ENCODE results near the gene CTIF.

Gene CTIF

DNA sequence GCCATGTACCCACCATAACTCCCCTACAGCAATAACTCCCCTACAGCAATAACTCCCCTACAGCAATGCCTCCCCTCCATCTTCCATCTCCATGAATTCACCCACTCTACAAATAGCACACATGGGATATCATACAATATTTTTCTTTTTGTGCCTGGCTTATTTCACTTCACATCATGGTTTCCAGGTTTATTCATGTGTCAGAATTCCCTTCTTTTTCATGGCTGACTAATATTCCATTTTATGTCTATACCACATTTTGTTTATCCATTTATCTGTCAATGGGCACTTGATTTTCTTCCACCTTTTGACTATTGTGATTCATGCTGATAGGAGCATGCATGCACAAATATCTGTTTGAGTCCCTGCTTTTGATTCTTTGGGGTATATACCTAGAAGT lies 233.6 kb downstream of the CTIF start:
- Histone ChIP-seq H3K4me3 (ENCODE audit: insufficient read depth, low read depth, low read length, poor library complexity, severe bottlenecking) (no peak overlapping the region), H3K4me1 (ENCODE audit: control insufficient read depth, insufficient read depth, low read length, poor library complexity, severe bottlenecking) (peaks cover 8% of the 10 kb centered on the region), H3K27me3 (replicated peaks; ENCODE audit: control insufficient read depth, insufficient read depth, low read length, poor library complexity, severe bottlenecking) (no peaks in the 10 kb centered on the region), H3K9me3 (ENCODE audit: control insufficient read depth, low read length) (no peaks in the 10 kb centered on the region), H3K36me3 (ENCODE audit: control insufficient read depth, insufficient read depth, low read length) (no peaks in the 10 kb centered on the region), H3K27ac (ENCODE audit: insufficient read depth, low read length, poor library complexity, severe bottlenecking) (no peak overlapping the region)
- DNase-seq = no peak

DNA sequence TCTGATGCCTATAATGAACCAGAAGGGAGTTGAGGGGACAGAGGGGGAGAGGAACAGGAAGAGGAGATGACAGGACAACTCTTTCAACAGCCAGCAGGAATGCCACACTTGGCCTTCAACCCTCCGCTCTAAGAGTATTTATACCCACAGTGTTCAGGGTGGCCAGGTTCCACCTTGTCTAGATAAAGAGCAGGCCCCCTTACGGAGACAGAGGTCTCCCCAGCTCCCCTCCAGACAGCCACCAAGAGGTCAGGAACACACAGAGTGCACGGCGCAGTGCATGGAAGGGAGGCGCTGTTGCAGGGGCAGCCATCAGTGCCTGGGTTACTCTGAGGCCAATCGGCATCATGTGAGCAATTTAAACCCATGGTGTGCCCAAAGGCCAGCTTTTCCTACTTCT lies 235.0 kb downstream of the CTIF start:
- Histone ChIP-seq H3K4me1 (ENCODE audit: control insufficient read depth, insufficient read depth, low read length, poor library complexity, severe bottlenecking) (peaks cover 11% of the 10 kb centered on the region), H3K27me3 (replicated peaks; ENCODE audit: control insufficient read depth, insufficient read depth, low read length, poor library complexity, severe bottlenecking) (no peaks in the 10 kb centered on the region), H3K4me3 (ENCODE audit: insufficient read depth, low read depth, low read length, poor library complexity, severe bottlenecking) (no peak overlapping the region), H3K9me3 (ENCODE audit: control insufficient read depth, low read length) (no peaks in the 10 kb centered on the region), H3K36me3 (ENCODE audit: control insufficient read depth, insufficient read depth, low read length) (no peaks in the 10 kb centered on the region), H3K27ac (ENCODE audit: insufficient read depth, low read length, poor library complexity, severe bottlenecking) (no peak overlapping the region)
- DNase-seq = no peak

DNA sequence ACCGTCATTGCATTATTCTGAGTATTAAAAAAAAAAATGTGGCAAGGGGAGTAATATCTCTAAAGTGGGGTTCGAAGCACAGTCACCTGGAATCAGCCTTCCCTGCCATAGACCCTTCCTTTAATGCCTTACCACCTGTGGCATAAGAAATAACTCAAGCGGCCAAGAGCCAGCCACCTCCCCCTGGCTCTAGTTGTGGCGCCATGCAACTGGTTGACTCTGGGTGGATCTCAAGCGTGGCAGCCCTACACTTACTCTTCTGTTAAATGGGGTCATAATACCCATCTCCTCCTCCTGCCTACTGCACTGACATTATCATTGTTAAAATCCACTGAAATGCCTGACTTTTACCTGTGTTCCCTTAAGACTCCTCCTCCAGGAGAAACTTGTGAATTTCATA lies 236.1 kb downstream of the CTIF start:
- H3K9me3 ChIP-seq (ENCODE audit: control insufficient read depth, low read length) = no peaks in the 10 kb centered on the region
- H3K4me3 ChIP-seq (ENCODE audit: insufficient read depth, low read depth, low read length, poor library complexity, severe bottlenecking) = no peak overlapping the region
- H3K27me3 ChIP-seq (replicated peaks; ENCODE audit: control insufficient read depth, insufficient read depth, low read length, poor library complexity, severe bottlenecking) = no peaks in the 10 kb centered on the region
- H3K36me3 ChIP-seq (ENCODE audit: control insufficient read depth, insufficient read depth, low read length) = no peaks in the 10 kb centered on the region
- no peak for DNase-seq
- no peak overlapping the region for H3K27ac ChIP-seq (ENCODE audit: insufficient read depth, low read length, poor library complexity, severe bottlenecking)
- peaks cover 11% of the 10 kb centered on the region for H3K4me1 ChIP-seq (ENCODE audit: control insufficient read depth, insufficient read depth, low read length, poor library complexity, severe bottlenecking)

GRCh38 chr18:48775372-48776155 lies 236.7 kb downstream of the CTIF start:
- no peaks in the 10 kb centered on the region for H3K9me3 ChIP-seq (ENCODE audit: control insufficient read depth, low read length)
- no peaks in the 10 kb centered on the region for H3K27me3 ChIP-seq (replicated peaks; ENCODE audit: control insufficient read depth, insufficient read depth, low read length, poor library complexity, severe bottlenecking)
- no peak overlapping the region for H3K4me3 ChIP-seq (ENCODE audit: insufficient read depth, low read depth, low read length, poor library complexity, severe bottlenecking)
- H3K4me1 ChIP-seq (ENCODE audit: control insufficient read depth, insufficient read depth, low read length, poor library complexity, severe bottlenecking) = peaks cover 11% of the 10 kb centered on the region
- no peak for DNase-seq
- no peaks in the 10 kb centered on the region for H3K36me3 ChIP-seq (ENCODE audit: control insufficient read depth, insufficient read depth, low read length)
- no peak overlapping the region for H3K27ac ChIP-seq (ENCODE audit: insufficient read depth, low read length, poor library complexity, severe bottlenecking)

DNA sequence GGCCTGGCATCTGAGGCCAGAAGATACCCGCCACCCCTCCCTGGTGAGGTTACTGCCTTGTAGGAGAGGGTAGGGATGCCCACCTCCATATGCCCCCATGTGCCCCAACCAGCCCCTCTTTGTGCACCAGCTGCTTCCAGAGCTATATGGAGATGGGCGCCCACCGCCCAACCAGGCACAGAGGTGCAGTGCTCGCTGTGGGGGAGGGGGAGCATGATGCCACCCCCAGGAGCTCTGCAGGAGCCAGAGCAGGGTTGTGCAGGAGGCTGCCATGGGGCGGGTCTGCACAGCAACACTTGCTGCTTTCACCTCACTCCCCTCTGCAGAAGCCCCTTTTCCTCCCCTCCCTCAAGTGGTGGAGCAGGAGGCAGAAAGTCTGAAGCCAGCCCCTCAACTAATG lies 237.3 kb downstream of the CTIF start:
- H3K27me3 ChIP-seq (replicated peaks; ENCODE audit: control insufficient read depth, insufficient read depth, low read length, poor library complexity, severe bottlenecking) = no peaks in the 10 kb centered on the region
- DNase-seq = no peak
- no peak overlapping the region for H3K27ac ChIP-seq (ENCODE audit: insufficient read depth, low read length, poor library complexity, severe bottlenecking)
- no peak overlapping the region for H3K4me3 ChIP-seq (ENCODE audit: insufficient read depth, low read depth, low read length, poor library complexity, severe bottlenecking)
- H3K9me3 ChIP-seq (ENCODE audit: control insufficient read depth, low read length) = no peaks in the 10 kb centered on the region
- peaks cover 11% of the 10 kb centered on the region for H3K4me1 ChIP-seq (ENCODE audit: control insufficient read depth, insufficient read depth, low read length, poor library complexity, severe bottlenecking)
- H3K36me3 ChIP-seq (ENCODE audit: control insufficient read depth, insufficient read depth, low read length) = no peaks in the 10 kb centered on the region

DNA sequence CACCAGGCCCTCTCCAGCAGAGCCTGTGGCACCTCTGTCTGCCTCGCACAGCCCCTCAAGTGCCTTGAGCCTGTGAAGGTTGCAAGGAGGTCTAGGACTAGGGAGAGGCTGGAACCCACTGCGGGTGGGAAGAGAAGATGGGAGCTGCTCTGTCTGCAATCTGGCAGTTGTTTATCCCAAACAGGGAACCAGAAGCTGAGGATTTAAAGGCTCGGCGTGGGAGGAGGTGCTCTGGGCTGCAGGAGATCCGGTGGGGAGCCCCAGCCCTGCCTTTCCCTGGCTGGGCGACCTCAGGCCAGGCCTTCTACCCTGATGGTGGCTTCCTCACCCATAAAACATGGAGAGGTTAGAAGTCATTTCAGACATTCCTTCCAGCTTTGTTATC lies 237.8 kb downstream of the CTIF start:
- no peak for DNase-seq
- H3K4me1 ChIP-seq (ENCODE audit: control insufficient read depth, insufficient read depth, low read length, poor library complexity, severe bottlenecking) = peaks cover 11% of the 10 kb centered on the region
- H3K27me3 ChIP-seq (replicated peaks; ENCODE audit: control insufficient read depth, insufficient read depth, low read length, poor library complexity, severe bottlenecking) = no peaks in the 10 kb centered on the region
- H3K36me3 ChIP-seq (ENCODE audit: control insufficient read depth, insufficient read depth, low read length) = no peaks in the 10 kb centered on the region
- H3K27ac ChIP-seq (ENCODE audit: insufficient read depth, low read length, poor library complexity, severe bottlenecking) = no peak overlapping the region
- no peaks in the 10 kb centered on the region for H3K9me3 ChIP-seq (ENCODE audit: control insufficient read depth, low read length)
- H3K4me3 ChIP-seq (ENCODE audit: insufficient read depth, low read depth, low read length, poor library complexity, severe bottlenecking) = no peak overlapping the region

DNA sequence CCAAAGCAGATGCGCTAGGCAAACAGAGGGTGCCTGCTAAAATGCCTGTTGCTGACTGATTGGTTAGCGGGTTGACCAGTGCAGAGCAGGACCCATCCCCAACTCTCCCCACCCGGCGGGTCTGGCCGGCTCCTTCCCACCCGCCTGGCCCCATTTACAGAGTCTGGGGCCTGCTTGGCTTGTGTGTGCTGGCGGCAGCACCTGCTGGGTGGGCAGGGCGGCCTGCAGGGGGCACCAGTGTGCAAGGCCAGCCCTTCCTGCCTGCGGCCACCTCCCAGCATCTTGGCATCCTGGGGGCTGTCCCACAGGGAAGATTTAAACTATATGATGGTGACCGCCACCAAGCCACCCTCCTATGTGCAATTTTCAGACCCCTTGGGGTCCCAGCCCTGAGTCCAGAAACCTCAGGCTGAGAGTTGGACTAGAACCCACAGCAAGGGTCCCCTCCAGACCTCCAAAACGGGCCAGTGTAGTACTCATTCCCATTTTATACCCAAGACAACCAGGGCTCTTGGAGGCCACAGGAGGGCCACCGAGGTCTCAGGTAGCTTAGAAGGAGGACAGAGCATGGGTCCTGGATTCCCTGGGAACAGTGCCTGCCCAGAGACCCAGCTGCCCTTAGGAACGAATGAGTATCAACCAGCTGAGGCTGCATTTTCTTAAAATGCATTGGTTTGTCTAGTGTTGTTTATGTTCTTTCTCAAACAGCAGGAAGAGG lies 238.4 kb downstream of the CTIF start:
- no peak overlapping the region for H3K27ac ChIP-seq (ENCODE audit: insufficient read depth, low read length, poor library complexity, severe bottlenecking)
- no peaks in the 10 kb centered on the region for H3K9me3 ChIP-seq (ENCODE audit: control insufficient read depth, low read length)
- peaks cover 11% of the 10 kb centered on the region for H3K4me1 ChIP-seq (ENCODE audit: control insufficient read depth, insufficient read depth, low read length, poor library complexity, severe bottlenecking)
- peak; percentile 43 to 62 (median 54) for DNase-seq
- no peak overlapping the region for H3K4me3 ChIP-seq (ENCODE audit: insufficient read depth, low read depth, low read length, poor library complexity, severe bottlenecking)
- no peaks in the 10 kb centered on the region for H3K36me3 ChIP-seq (ENCODE audit: control insufficient read depth, insufficient read depth, low read length)
- no peaks in the 10 kb centered on the region for H3K27me3 ChIP-seq (replicated peaks; ENCODE audit: control insufficient read depth, insufficient read depth, low read length, poor library complexity, severe bottlenecking)

GRCh38 chr18:48777744-48778116 lies 238.9 kb downstream of the CTIF start:
- H3K27ac ChIP-seq (ENCODE audit: insufficient read depth, low read length, poor library complexity, severe bottlenecking) = no peak overlapping the region
- H3K27me3 ChIP-seq (replicated peaks; ENCODE audit: control insufficient read depth, insufficient read depth, low read length, poor library complexity, severe bottlenecking) = no peaks in the 10 kb centered on the region
- peaks cover 11% of the 10 kb centered on the region for H3K4me1 ChIP-seq (ENCODE audit: control insufficient read depth, insufficient read depth, low read length, poor library complexity, severe bottlenecking)
- H3K36me3 ChIP-seq (ENCODE audit: control insufficient read depth, insufficient read depth, low read length) = no peaks in the 10 kb centered on the region
- no peak for DNase-seq
- H3K4me3 ChIP-seq (ENCODE audit: insufficient read depth, low read depth, low read length, poor library complexity, severe bottlenecking) = no peak overlapping the region
- no peaks in the 10 kb centered on the region for H3K9me3 ChIP-seq (ENCODE audit: control insufficient read depth, low read length)

DNA sequence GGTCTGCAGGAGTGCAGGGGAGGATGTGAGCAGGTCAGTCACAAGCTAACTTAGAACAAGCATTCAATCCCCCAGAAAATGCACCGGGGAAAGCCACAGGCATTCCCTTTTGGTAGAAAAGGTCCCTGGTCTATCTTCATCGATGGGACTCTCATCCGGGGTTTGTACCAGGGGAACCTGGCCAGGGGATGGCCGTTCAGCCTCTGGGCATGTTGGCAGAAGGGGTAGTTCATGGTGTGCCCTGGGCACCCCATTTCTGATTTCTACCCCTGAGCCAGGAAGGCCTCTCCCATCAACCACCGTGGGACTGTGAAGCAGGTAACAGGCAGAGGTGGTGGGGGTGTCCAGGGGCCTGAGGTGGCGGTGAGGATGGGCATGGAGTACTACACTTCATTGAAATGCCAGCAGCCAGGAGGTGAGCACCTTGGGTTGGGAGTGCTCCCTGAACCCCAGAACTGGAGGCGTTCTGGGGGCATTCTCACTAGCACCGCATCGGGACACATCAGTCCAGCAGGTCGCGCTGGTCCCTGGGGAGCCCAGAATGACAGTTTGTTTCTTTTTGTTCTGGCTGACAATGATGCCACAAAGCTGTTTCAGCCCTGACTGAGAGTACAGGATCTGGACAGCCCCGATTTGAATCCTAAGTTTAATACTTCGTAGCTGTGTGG lies 239.6 kb downstream of the CTIF start:
- peaks cover 11% of the 10 kb centered on the region for H3K4me1 ChIP-seq (ENCODE audit: control insufficient read depth, insufficient read depth, low read length, poor library complexity, severe bottlenecking)
- no peak for DNase-seq
- no peak overlapping the region for H3K4me3 ChIP-seq (ENCODE audit: insufficient read depth, low read depth, low read length, poor library complexity, severe bottlenecking)

DNA sequence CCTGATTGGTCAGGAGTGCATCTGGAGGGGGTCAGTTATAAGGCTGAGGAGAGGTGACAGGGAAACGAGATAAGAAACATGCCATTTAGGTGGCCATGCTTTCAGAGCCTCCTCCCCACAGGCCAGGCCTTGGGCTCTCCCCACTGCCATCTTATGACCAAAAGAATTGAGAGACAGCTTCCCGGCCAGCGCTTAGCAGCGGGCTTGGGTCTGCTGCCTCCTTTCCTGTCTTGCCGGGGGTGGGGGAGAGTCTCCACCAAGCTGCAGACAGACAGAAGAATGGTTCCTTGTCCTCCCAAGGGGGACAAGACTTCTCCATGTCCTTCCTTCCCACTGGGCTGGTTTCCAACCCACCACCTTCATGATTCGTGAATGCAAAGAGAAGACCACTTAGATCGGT lies 240.6 kb downstream of the CTIF start:
- H3K27ac ChIP-seq (ENCODE audit: insufficient read depth, low read length, poor library complexity, severe bottlenecking) = no peak overlapping the region
- H3K36me3 ChIP-seq (ENCODE audit: control insufficient read depth, insufficient read depth, low read length) = no peaks in the 10 kb centered on the region
- no peaks in the 10 kb centered on the region for H3K9me3 ChIP-seq (ENCODE audit: control insufficient read depth, low read length)
- DNase-seq = no peak
- no peak overlapping the region for H3K4me3 ChIP-seq (ENCODE audit: insufficient read depth, low read depth, low read length, poor library complexity, severe bottlenecking)
- H3K4me1 ChIP-seq (ENCODE audit: control insufficient read depth, insufficient read depth, low read length, poor library complexity, severe bottlenecking) = peaks cover 11% of the 10 kb centered on the region
- H3K27me3 ChIP-seq (replicated peaks; ENCODE audit: control insufficient read depth, insufficient read depth, low read length, poor library complexity, severe bottlenecking) = no peaks in the 10 kb centered on the region

More for the DNA sequence above, 239.6 kb downstream of the CTIF start:
- no peaks in the 10 kb centered on the region for H3K9me3 ChIP-seq (ENCODE audit: control insufficient read depth, low read length)
- no peaks in the 10 kb centered on the region for H3K36me3 ChIP-seq (ENCODE audit: control insufficient read depth, insufficient read depth, low read length)
- H3K27me3 ChIP-seq (replicated peaks; ENCODE audit: control insufficient read depth, insufficient read depth, low read length, poor library complexity, severe bottlenecking) = no peaks in the 10 kb centered on the region
- H3K27ac ChIP-seq (ENCODE audit: insufficient read depth, low read length, poor library complexity, severe bottlenecking) = no peak overlapping the region

Data from effector memory CD4-positive, alpha-beta T cell (primary cell).